ENCODE results near the gene ADD2.
"Not testable (repeated sequence)": the region's sequence is repeated elsewhere in the genome, so short reads cannot be mapped to it uniquely, and the experiment has no call there.

ADD2 gene

GRCh38 chr2:70751881-70752280 lies 16.1 kb downstream of the ADD2 start:
- DNase-seq (ENCODE audit: low read depth in 2 of 2), result no peak

DNA sequence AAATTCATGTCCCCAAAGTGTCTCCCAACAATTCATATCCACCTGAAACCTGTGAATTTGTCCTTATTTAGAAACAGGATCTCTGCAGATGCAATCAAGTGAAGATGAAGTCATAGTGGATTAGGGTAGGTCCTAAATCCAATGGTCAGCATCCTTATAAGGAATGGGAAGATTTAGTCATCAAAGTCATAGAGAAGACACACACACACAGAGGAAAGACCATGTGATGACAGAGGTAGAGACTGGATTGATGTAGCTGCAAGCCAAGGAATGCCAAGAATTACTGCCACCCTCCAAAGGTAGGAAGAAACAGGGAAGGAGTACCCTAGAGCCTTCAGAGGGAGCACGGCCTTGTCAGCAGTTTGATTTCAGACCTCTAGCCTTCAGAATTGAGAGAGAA lies 17.7 kb downstream of the ADD2 start:
- DNase-seq (ENCODE audit: low read depth in 2 of 2), result no peak

- no peak for DNase-seq (ENCODE audit: low read depth in 2 of 2)
Observed at GRCh38 chr2:70748002-70748784, 19.8 kb downstream of the ADD2 start.

- DNase-seq (ENCODE audit: low read depth in 2 of 2), result no peak
Observed at GRCh38 chr2:70747284-70747683, 20.7 kb downstream of the ADD2 start.

DNA sequence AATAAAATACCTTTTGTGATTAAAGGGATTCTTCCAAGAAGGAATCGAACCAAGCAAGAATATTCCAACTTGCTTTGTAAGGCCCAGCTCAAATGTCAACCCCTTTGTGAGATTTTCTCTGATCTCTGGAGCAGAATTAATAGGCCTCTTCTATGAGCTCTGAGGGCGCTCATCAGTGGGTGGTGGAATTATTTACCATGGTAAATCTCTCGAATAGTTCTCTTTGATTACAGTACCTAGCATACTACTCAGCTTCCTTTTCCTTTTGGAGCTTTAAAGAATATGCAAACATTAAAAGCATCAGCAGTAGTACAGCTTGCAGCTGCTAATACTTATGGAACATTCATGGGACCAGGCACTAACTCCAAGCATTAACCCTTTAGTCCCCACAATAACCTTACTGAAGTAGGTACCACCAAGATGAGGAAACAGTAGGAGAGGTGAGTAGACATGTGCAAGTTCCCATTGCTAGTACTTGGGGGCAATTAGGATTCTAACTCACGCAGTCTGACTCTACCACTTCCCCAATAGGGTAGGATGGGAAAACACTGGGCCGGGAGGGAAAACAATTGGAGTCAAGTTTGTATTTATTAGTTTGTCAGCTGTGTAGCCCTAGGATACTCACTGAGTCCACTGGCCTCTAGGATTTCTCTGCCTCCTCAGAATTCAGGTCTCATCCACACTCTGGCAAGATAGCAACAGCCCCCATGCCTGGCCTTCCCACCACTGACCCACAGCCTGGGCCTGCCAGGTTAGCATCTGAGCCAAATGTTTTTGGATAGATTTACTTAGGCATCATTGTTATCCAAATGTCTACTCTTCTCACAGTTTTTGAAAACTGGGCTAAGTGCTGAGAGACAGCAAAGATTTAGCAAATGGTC lies 21.7 kb downstream of the ADD2 start:
- no peak for DNase-seq (ENCODE audit: low read depth in 2 of 2)

DNA sequence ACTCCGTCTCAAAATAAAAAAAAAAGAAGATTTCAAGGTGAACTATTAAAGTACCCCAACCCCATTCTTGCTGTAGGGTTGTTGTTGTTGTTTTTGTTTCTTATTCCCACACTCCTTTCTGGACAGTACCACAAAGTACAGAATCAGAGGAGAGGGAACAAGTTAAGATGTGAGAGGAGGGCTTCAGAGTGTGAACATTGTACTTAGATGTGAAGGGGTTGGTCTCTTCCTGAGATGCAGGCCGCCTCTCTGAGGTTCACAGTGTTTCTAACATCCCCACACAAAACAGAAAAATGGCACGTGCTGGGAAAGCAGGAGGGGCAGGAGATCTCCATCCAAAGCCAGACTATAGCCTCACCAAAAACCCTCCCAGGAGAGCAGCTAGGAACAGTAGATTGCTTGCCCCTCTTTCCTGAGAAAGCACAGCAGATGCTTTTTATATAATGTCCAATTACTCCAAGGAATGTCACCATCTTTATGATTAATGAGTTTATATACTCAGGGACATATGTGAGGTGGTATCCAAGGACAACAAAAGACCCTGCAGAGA lies 22.6 kb downstream of the ADD2 start:
- no peak for DNase-seq (ENCODE audit: low read depth in 2 of 2)

GRCh38 chr2:70744397-70744796 lies 23.6 kb downstream of the ADD2 start:
- no peak for DNase-seq (ENCODE audit: low read depth in 2 of 2)

DNA sequence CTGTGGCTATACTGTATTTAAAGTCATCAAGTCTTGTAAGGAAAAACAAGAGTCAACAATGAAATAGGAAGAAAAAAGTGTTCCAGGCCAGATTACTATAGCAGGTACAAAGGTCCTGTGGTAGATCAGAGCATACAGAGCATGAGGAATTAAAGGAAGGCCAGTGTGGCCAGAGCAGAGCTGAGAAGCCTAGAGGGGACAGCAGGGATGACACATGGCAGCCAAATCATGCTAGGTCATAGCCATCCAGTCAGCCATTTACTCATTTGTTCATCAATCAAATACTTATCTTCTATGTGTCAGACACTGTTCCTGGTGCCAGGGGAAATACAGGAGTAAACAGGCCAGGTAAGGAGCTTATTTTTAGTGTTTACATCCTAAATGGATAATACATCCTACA lies 24.3 kb downstream of the ADD2 start:
- DNase-seq (ENCODE audit: low read depth in 2 of 2), result no peak

DNA sequence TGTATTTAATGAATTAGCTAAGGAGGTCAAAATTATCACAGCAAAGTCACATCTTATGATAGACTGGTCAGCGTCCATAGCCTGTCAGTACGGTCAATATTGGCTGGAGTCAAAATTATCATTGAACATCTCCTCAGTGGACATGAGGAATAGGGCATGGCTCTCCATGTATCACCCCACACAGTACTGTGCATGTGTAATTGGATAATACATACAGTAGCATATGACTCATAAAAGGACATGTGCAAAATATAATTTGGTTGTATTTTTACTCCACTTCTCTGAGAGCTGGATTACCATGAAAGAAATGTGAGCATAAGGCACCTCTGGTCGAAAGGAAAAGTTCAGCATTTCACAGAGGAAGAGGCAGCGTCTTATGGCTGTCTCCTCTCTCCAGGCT lies 24.9 kb downstream of the ADD2 start:
- no peak for DNase-seq (ENCODE audit: low read depth in 2 of 2)

GRCh38 chr2:70739492-70739891 lies 28.5 kb downstream of the ADD2 start:
- DNase-seq (ENCODE audit: low read depth in 2 of 2), result not testable (repeated sequence)

- DNase-seq (ENCODE audit: low read depth in 2 of 2), result no peak
Observed at GRCh38 chr2:70738159-70738558, 29.8 kb downstream of the ADD2 start.

GRCh38 chr2:70735071-70735470 lies 32.9 kb downstream of the ADD2 start:
- no peak for DNase-seq (ENCODE audit: low read depth in 2 of 2)

DNA sequence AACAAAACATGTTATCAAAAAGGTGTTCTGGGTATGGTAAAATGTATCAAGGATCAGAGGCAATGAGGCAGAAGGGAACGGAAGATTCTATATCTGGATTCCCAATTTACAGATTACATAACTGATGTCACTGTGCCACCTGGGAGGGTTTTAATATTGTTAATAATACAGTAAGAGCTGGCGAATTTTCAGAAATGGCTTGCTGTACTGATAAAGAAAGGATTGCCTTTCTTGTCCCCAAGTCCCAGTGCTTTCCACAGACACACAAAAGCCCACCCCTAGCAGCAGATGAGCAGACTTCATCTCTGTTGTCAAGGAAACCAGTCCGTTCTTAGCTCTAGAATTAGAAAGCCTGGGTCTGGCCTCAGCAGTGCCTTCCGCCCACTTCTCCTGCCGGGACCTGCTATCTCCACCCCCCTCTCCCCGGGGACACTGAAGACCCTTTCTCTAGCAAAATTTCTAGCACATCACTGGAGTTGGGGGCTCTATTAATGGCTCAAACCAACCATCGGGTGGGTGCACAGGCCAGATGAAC lies 34.3 kb downstream of the ADD2 start:
- DNase-seq (ENCODE audit: low read depth in 2 of 2), result no peak

DNA sequence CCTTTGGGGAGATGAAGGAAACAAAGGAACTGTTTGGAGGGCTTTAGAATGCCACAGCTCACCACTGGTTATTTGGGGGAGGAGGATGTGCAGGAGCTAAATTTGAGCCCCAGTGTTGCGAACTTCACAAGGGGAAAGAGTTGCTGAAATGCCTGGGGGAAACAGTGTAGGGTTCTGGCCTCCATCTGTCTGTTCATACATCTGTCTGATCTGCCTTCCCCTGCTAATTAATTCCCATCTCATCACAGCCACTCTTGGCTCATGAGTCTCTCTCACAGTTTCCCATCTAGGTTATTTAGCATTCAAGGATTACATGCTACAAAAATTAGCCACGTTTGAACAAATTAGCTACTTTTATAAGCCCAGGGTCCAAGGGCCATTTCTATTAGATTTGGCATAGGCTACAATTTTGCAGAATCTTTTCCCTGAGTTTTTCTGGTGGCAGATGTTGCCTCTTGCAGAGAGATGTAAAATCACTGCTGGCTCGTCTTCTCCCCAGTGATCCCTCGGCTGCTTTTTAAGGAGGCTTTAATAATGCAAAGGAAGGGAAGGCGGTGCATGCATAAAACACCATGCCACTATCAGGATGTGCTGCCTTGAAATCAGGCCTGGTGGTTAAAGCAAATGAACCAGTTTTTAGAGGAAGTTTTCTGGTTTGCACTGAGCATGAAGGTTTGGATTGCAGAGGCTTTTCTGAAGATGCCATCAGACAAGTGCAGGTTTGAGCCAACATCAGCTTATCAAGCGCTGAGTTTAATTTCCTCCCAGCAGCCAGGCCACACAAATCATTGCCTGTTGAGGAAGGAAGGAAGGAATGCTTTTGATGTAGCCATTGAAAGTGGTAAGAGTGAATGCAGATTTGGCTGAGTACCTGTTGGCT lies 35.0 kb downstream of the ADD2 start:
- no peak for DNase-seq (ENCODE audit: low read depth in 2 of 2)

DNA sequence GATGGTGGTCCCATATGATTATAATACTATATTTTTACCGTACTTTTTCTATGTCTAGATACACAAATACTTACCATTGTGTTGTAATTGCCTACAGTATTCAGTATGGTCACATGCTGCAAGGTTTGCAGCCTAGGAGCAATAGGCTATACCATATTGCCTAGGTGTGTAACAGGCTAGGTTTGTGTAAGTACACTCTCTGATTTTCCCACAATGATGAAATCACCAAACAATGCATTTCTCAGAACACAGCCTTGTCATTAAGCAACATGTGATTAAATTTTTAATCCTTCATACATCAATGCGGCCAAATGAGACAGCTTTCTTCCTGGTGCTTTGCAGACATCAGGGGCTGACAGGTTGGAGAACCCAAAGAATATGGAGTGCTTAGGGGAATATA lies 37.3 kb downstream of the ADD2 start:
- DNase-seq (ENCODE audit: low read depth in 2 of 2), result no peak

GRCh38 chr2:70729647-70730046 lies 38.4 kb downstream of the ADD2 start:
- DNase-seq (ENCODE audit: low read depth in 2 of 2), result no peak

GRCh38 chr2:70728128-70728527 lies 39.9 kb downstream of the ADD2 start:
- no peak for DNase-seq (ENCODE audit: low read depth in 2 of 2)

GRCh38 chr2:70726947-70727725 lies 40.9 kb downstream of the ADD2 start:
- DNase-seq (ENCODE audit: low read depth in 2 of 2), result no peak

- no peak for DNase-seq (ENCODE audit: low read depth in 2 of 2)
Observed at GRCh38 chr2:70725505-70725904, 42.5 kb downstream of the ADD2 start.

DNA sequence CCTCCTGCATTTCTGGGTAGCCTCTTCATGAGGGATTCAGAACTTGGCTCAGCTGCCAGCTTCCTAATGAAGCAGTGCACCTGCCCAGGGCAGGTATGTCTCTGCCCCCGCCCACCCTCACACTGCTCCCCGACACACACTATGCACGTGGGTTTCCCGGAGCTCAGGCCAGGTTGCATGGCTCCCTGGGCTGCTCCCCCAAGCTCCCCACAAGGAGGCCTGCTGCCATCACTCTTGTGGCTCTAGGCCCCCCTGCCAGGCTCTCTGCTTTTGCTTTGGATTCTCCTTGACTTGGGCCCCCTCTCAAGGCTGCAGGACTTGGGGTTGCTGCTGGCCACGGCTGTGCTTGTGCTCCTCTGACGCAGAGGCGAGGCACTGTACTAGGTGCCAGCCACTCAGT lies 43.6 kb downstream of the ADD2 start:
- no peak for DNase-seq (ENCODE audit: low read depth in 2 of 2)

Data from stimulated activated CD4-positive, alpha-beta T cell treated with anti-CD3 and anti-CD28 coated beads, Interleukin-1b, Interleukin-23, amount 100 ng/mL, for 4 hours (primary cell).